ENCODE data around the gene ARF1. TPM values are rescaled to one million over a fixed set of nuclear protein-coding genes. Genes with fewer than 3 reads are reported as not detected.

ARF1 gene
- total RNA-seq (ENCODE audit: low replicate concordance) = 288 and 401 TPM in 2 replicates
- long read RNA-seq, transcript ARF1-201 (5 exons, 1,888 nt) = major isoform, 1,534 of 1,639 reads
- long read RNA-seq, transcript ARF1-213 (5 exons, 1,972 nt) = minor isoform, 9 of 1,639 reads
- long read RNA-seq, transcript ARF1-204 (4 exons, 712 nt) = minor isoform, 5 of 1,639 reads
- long read RNA-seq, partial matches to known transcripts = 76 of 1,639 reads
- long read RNA-seq, other reads (novel, unspliced or antisense) = 14 of 1,639 reads

DNA sequence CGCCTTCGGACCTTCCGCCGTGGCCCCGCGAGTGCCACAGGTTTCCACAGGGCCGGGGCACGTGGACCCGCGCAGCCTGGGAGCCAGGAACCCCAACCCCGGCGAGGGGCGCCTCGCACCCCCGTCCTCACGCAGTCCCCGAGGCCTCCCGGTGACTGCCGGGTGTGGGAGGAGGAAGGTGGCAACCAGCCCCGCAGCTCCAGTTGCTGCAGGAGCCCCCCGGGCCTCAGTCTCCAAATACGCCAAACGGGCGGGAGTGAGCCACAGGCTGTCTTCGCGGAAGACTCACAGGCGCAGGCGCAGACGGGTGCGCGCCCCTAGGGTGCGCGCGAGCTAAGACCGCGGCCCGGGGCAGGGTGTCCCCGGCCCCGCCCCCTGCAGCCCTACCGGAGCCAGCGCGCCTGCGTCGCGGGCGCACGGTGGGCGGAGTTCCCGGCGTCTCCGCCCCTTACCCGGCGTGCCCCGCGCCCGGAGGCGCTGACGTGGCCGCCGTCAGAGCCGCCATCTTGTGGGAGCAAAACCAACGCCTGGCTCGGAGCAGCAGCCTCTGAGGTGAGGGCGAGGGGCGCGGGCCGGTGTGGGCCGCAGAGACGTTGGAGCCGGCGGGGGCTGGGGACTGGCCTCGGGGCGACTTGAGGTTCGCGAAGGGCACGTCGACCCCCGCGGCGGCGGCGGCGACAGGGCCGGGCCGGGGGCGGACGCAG is at the start of gene ARF1:
ARF1 (plus strand) TSS at position 495 of the 704 bp plus-strand sequence. CDS start 14,407 bp downstream, outside the sequence.
- Mint-ChIP-seq H3K36me3 (no peaks in the 10 kb centered on the region), H3K4me3 (peak within 1 kb of the TSS; percentile 98), H3K4me1 (ENCODE audit: unreplicated experiment) (peaks cover 30% of the 10 kb centered on the region), H3K27me3 (peaks cover 1% of the 10 kb centered on the region), H3K27ac (peak within 1 kb of the TSS; percentile 99), H3K9me3 (no peaks in the 10 kb centered on the region)
- DNase-seq (ENCODE audit: extremely low spot score, unreplicated experiment) = peak; percentile 98
- TF ChIP-seq, protein P1, sequence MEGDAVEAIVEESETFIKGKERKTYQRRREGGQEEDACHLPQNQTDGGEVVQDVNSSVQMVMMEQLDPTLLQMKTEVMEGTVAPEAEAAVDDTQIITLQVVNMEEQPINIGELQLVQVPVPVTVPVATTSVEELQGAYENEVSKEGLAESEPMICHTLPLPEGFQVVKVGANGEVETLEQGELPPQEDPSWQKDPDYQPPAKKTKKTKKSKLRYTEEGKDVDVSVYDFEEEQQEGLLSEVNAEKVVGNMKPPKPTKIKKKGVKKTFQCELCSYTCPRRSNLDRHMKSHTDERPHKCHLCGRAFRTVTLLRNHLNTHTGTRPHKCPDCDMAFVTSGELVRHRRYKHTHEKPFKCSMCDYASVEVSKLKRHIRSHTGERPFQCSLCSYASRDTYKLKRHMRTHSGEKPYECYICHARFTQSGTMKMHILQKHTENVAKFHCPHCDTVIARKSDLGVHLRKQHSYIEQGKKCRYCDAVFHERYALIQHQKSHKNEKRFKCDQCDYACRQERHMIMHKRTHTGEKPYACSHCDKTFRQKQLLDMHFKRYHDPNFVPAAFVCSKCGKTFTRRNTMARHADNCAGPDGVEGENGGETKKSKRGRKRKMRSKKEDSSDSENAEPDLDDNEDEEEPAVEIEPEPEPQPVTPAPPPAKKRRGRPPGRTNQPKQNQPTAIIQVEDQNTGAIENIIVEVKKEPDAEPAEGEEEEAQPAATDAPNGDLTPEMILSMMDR (conservative IDR thresholded peaks at IDR 0.05) = peak; percentile 14

DNA sequence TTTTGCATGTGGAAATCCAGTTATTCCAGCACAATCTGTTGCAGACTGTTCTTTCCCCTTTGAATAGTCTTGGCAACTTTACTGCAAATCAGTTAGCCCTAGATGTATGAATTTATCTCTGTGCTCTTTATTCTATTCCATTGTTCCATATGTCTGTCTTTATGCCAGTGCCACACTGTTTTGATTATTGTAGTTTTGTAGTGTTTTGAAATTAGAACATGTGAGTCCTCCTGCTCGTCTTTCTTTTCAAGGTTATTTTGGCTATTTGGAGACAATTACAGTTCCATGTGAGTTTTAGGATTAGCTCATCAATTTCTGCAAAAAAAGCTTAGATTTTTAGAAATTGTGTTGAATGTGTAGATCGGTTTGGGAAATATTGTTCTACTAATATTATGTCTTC is 49.1 kb upstream of the ARF1 start:
- Mint-ChIP-seq H3K36me3 (no peaks in the 10 kb centered on the region), H3K27me3 (peaks cover 32% of the 10 kb centered on the region), H3K27ac (no peak overlapping the region)

DNA sequence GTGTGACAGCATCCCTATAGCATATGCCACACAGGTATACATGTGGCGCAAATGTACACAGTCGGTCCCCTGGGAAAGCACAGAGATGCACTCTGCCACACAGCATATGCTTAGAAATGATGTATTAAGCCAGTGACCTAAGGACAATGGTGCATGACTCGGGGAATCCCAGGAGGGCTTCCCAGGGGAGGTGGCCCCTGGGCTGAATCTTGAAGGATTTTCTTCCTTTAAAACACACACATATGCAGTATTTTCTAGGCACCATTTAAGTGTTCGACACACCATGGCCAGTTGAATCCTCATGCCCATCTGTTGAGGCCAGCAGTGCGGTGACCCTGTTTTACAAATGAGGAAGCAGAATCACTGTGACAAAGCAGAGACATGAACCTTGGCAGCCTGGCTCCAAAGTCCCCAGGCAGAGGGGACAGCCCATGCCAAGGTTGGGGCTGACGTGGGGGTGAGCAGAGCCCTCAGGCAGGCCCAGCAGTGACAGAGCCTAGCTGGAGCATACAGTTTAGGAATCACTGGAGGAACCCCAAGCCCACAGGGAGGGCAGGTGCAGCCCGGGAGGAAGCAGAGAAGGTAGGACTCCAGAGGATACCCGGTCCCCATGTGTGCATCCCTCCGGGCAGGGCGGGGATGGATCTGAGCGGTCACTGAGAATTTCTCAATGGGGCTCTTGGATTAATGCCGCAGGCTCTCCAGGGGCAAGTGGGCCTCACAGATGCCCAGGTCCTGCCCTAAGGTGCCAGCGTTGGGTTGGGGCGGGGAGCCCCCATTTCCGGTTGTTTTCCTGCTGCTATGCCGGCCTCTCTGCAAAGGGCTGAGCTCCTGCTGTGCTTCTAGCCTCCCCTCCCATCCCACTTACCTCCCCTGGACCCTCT is 47.3 kb upstream of the ARF1 start:
- H3K27me3 Mint-ChIP-seq = peaks cover 50% of the 10 kb centered on the region
- DNase-seq (ENCODE audit: extremely low spot score, unreplicated experiment) = peak; percentile 58
- H3K36me3 Mint-ChIP-seq = no peaks in the 10 kb centered on the region
- H3K4me1 Mint-ChIP-seq (ENCODE audit: unreplicated experiment) = no peaks in the 10 kb centered on the region
- H3K27ac Mint-ChIP-seq = no peak overlapping the region
- H3K9me3 Mint-ChIP-seq = peaks cover 5% of the 10 kb centered on the region
- TF ChIP-seq, protein P1 (conservative IDR thresholded peaks at IDR 0.05) = no peak
- no peak overlapping the region for H3K4me3 Mint-ChIP-seq

More for the DNA sequence above, 49.1 kb upstream of the ARF1 start:
- TF ChIP-seq, protein P1 (conservative IDR thresholded peaks at IDR 0.05) = no peak
- Mint-ChIP-seq H3K9me3 (peaks cover 5% of the 10 kb centered on the region), H3K4me3 (no peak overlapping the region), H3K4me1 (ENCODE audit: unreplicated experiment) (no peaks in the 10 kb centered on the region)
- DNase-seq (ENCODE audit: extremely low spot score, unreplicated experiment) = no peak

DNA sequence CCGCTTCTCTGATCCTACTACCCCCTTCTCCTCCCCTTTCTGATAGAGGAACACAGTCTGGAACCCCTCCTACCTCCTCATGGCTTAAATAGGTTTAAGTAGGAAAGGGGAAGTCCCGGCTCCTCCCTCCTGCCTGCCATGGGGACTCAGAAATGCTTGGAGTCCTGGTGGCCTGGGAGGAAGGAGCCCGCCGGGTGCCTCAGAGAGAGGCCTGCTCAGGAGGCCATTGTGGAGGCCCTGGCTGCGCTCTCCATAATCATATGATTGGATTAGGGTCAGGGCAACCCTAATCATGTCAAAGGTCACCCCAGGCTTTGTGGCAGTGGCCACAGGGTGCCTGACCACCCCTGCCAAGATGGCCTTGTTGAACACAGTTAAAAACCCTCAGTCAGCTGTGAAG is 46.7 kb upstream of the ARF1 start:
- no peaks in the 10 kb centered on the region for H3K36me3 Mint-ChIP-seq
- peaks cover 55% of the 10 kb centered on the region for H3K27me3 Mint-ChIP-seq
- H3K9me3 Mint-ChIP-seq = peaks cover 5% of the 10 kb centered on the region
- no peak overlapping the region for H3K4me3 Mint-ChIP-seq
- H3K27ac Mint-ChIP-seq = no peak overlapping the region
- DNase-seq (ENCODE audit: extremely low spot score, unreplicated experiment) = peak; percentile 59
- H3K4me1 Mint-ChIP-seq (ENCODE audit: unreplicated experiment) = no peaks in the 10 kb centered on the region
- TF ChIP-seq, protein P1 (conservative IDR thresholded peaks at IDR 0.05) = no peak

DNA sequence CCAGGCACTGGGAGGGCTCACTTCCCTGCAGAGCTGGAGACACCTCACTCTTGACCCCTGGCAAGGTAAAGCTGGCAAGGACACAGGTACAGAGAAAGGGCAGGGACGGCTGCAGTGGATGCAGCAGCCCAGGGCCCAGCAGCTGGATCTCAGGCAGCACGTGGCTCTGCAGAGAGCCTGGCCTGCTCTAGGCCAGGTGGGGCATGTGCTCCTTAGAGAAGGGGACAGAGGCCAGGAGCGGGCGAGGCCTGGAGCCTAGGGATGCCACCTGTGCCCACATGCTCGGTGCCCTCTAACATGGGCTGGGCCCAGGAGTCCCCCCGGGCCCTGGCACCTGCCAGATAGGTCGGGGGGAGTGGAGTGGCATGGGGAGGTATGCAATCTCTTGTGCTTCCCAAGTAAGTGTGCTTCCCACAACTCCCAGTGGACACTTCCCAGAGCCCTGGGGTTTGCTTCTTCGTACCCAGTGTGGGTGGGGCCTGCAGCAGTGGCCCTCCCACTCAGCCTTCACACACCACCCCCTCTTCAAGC is 45.7 kb upstream of the ARF1 start:
- TF ChIP-seq, protein P1 (conservative IDR thresholded peaks at IDR 0.05) = no peak
- Mint-ChIP-seq H3K36me3 (no peaks in the 10 kb centered on the region), H3K27me3 (peaks cover 52% of the 10 kb centered on the region), H3K27ac (no peak overlapping the region), H3K4me3 (peak overlapping the region; percentile 20), H3K9me3 (peaks cover 5% of the 10 kb centered on the region), H3K4me1 (ENCODE audit: unreplicated experiment) (no peaks in the 10 kb centered on the region)
- peak; percentile 59 for DNase-seq (ENCODE audit: extremely low spot score, unreplicated experiment)
